GM12878 (cell line): Measurements from ENCODE around the gene TEKT5. TPM values are rescaled to one million over a fixed set of nuclear protein-coding genes. Genes with fewer than 3 reads are reported as not detected.

ENCODE experiments used
- ATAC-seq: fragments of 200-7000 bp; cut with Tn5 transposase; 3 replicates; pipeline ENCODE4 v1.9.1; 2020; ENCODE audit warnings: mild to moderate bottlenecking, moderate library complexity
- BruUV-seq: library from RNA; stranded (reverse); fragments of 400-500 nt; replicated peaks from 2 replicates; lab custom pipeline; 2021; lab: Mats Ljungman, UMichigan
- CTCF ChIA-PET: fragments of 300-600 bp; sonication (Branson Sonifier 250); formaldehyde crosslinking; extraction: SDS; loops from one replicate; lab custom pipeline; 2021; ENCODE audit warnings: inconsistent platforms; lab: Yijun Ruan, JAX
- POLR2A ChIA-PET: fragments of 350-600 bp; formaldehyde crosslinking; extraction: SDS; loops from one replicate; lab custom pipeline; 2021; ENCODE audit warnings: inconsistent platforms; lab: Charles Lee
- RAD21 ChIA-PET: fragments of 300-600 bp; sonication (Branson Sonifier 250); formaldehyde crosslinking; loops from one replicate; lab custom pipeline; 2023; ENCODE audit warnings: antibody characterized with exemption; ENCODE audit not compliant: unreplicated experiment; lab: Charles Lee
- SMC1A ChIA-PET: fragments of 300-600 bp; sonication (Branson Sonifier 250); formaldehyde crosslinking; loops from one replicate; lab custom pipeline; 2023; ENCODE audit not compliant: unreplicated experiment, uncharacterized antibody; lab: Charles Lee
- DNase-seq: peaks from one replicate; pipeline ENCODE4 v3.0.0-alpha.2; 2011; ENCODE audit warnings: low read depth, low spot score
- FAIRE-seq: peaks from 3 replicates; lab custom pipeline; 2011; peaks lifted over from hg19 to GRCh38; lab: Jason Lieb, UNC
- H2AFZ ChIP-seq: 2 replicates; pipeline ENCODE4 v1.6.0; 2011; ENCODE audit warnings: low read depth, low read length, control low read depth; ENCODE audit not compliant: control insufficient read depth
- H3K27ac ChIP-seq: 2 replicates; pipeline ENCODE4 v1.5.1; 2011; ENCODE audit warnings: control low read depth; ENCODE audit not compliant: control insufficient read depth, insufficient read depth
- H3K27me3 ChIP-seq, 2 experiments: replicated peaks in 1 of 2; 2 replicates each; pipeline versions ENCODE4 v1.6.0 to v1.6.1; 2011; ENCODE audit warnings: low read length in 1 of 2; ENCODE audit not compliant: control insufficient read depth in 2 of 2, insufficient read depth in 2 of 2
- H3K36me3 ChIP-seq, 2 experiments: 2 replicates each; pipeline ENCODE4 v1.5.1; 2011; ENCODE audit warnings: low read length in 1 of 2; ENCODE audit not compliant: control insufficient read depth in 2 of 2, insufficient read depth in 2 of 2
- H3K4me1 ChIP-seq: 2 replicates; pipeline ENCODE4 v1.6.1; 2011; ENCODE audit warnings: mild to moderate bottlenecking, low read length, moderate library complexity, mixed read lengths; ENCODE audit not compliant: control insufficient read depth, insufficient read depth
- H3K4me2 ChIP-seq: 2 replicates; pipeline ENCODE4 v1.6.0; 2011; ENCODE audit warnings: control low read depth; ENCODE audit not compliant: control insufficient read depth, insufficient read depth
- H3K4me3 ChIP-seq: fragments of 200-600 bp; sonication (generic); 2 replicates; pipeline ENCODE4 v1.5.1; 2016
- H3K79me2 ChIP-seq: 2 replicates; pipeline ENCODE4 v1.6.0; 2011; ENCODE audit warnings: low read length; ENCODE audit not compliant: control insufficient read depth, insufficient read depth
- H3K9ac ChIP-seq: 2 replicates; pipeline ENCODE4 v1.8.0; 2011; ENCODE audit warnings: low read length, control low read depth, mixed read lengths; ENCODE audit not compliant: control insufficient read depth, insufficient read depth
- H3K9me3 ChIP-seq: replicated peaks from 3 replicates; pipeline ENCODE4 v1.5.1; 2011; ENCODE audit warnings: mild to moderate bottlenecking, low read length; ENCODE audit not compliant: control insufficient read depth, insufficient read depth
- H4K20me1 ChIP-seq: 2 replicates; pipeline ENCODE4 v1.6.0; 2011; ENCODE audit not compliant: control insufficient read depth, insufficient read depth
- ATF3 ChIP-seq: IDR thresholded peaks from 2 replicates; pipeline ENCODE4 v1.6.1; 2011; ENCODE audit warnings: low read depth, mild to moderate bottlenecking, low read length, moderate library complexity, borderline replicate concordance; ENCODE audit errors: extremely low read depth
- BHLHE40 ChIP-seq, 2 experiments: fragments of 450-650 bp in 1 of 2; IDR thresholded peaks; 2 replicates each; pipeline ENCODE4 v1.6.1; 2011 to 2017; ENCODE audit warnings: low read depth in 2 of 2, borderline replicate concordance in 1 of 2, improper control_type of control experiment in 1 of 2, low read length in 1 of 2, mild to moderate bottlenecking in 1 of 2
- DPF2 ChIP-seq: fragments of 450-650 bp; IDR thresholded peaks from 2 replicates; pipeline ENCODE4 v1.6.1; 2017; ENCODE audit warnings: mild to moderate bottlenecking
- EGR1 ChIP-seq, 2 experiments: IDR thresholded peaks; 1 replicate in 1 of 2; 2 replicates in 1 of 2; pipeline ENCODE4 v1.6.1; 2011 to 2012; ENCODE audit warnings: low read depth in 2 of 2, low read length in 2 of 2, borderline replicate concordance in 1 of 2, mild to moderate bottlenecking in 1 of 2, moderate library complexity in 1 of 2
- EP300 ChIP-seq, 2 experiments: fragments of 150-350 bp in 1 of 2; IDR thresholded peaks; 2 replicates each; pipeline ENCODE4 v1.6.1; 2011 to 2012; ENCODE audit warnings: low read depth in 2 of 2, low read length in 2 of 2, borderline replicate concordance in 1 of 2, improper control_type of control experiment in 1 of 2, inconsistent platforms in 1 of 2; ENCODE audit not compliant: control insufficient read depth in 1 of 2
- ESRRA ChIP-seq: IDR thresholded peaks from 2 replicates; pipeline ENCODE4 v1.6.1; 2012; ENCODE audit warnings: mild to moderate bottlenecking, low read length, improper control_type of control experiment
- FOXM1 ChIP-seq: IDR thresholded peaks from 2 replicates; pipeline ENCODE4 v1.6.1; 2012; ENCODE audit warnings: low read depth, mild to moderate bottlenecking, inconsistent platforms, low read length, moderate library complexity
- IKZF1 ChIP-seq: fragments of 450-650 bp; conservative IDR thresholded peaks from 2 replicates; pipeline ENCODE4 v1.6.1; 2017; ENCODE audit warnings: antibody characterized with exemption, mild to moderate bottlenecking
- MAX ChIP-seq: IDR thresholded peaks from 2 replicates; pipeline ENCODE4 v1.6.1; 2012; ENCODE audit warnings: low read depth, low read length, improper control_type of control experiment
- POLR2AphosphoS5 ChIP-seq: IDR thresholded peaks from 2 replicates; pipeline ENCODE4 v1.6.1; 2011; ENCODE audit warnings: mild to moderate bottlenecking, low read length, inconsistent platforms
- RAD21 ChIP-seq: IDR thresholded peaks from 2 replicates; pipeline ENCODE4 v1.6.1; 2011; ENCODE audit warnings: mild to moderate bottlenecking, low read depth, low read length, moderate library complexity; ENCODE audit not compliant: insufficient read depth
- SMAD5 ChIP-seq: IDR thresholded peaks from 2 replicates; pipeline ENCODE4 v1.6.1; 2016; ENCODE audit warnings: antibody characterized with exemption, low read depth
- WGBS: methylation state at CpG from one replicate; pipeline ENCODE4 v1.1.6; 2016; ENCODE audit warnings: low lambda C conversion rate; ENCODE audit not compliant: insufficient replicate concordance, insufficient coverage; ENCODE audit errors: missing lambda C conversion rate; 5-methylcytosine and 5-hydroxymethylcytosine counted together
- in situ Hi-C: fragments of 300-500 bp; cut with MboI; formaldehyde crosslinking; loops from 9 replicates; pipeline ENCODE4 v1.14.3; 2018; ENCODE audit warnings: mixed read lengths
- intact Hi-C: fragments of 100-400 bp; cut with micrococcal nuclease; formaldehyde crosslinking; loops from one replicate; pipeline ENCODE4 v1.14.2; 2022; ENCODE audit not compliant: unreplicated experiment
- polyA plus RNA-seq, 11 experiments: library from polyadenylated mRNA; depleted of rRNA in 4 of 11; unstranded in 6 of 11; stranded (reverse) in 5 of 11; fragments of >200 nt; fragmentation: Nextera tagmentation in 4 of 11; fragmentation: Illumina TruSeq in 1 of 11; extraction: Ambion mirVana in 4 of 11; extraction: Trizol in 1 of 11; gene quantifications; 1 replicate in 1 of 11; 2 replicates in 10 of 11; pipeline versions ENCODE4 v1.2.1 to v1.2.3, GENCODE V29; 2011 to 2016; ENCODE audit warnings: inconsistent platforms in 2 of 11, missing spikeins in 2 of 11, low read depth in 1 of 11
- total RNA-seq, 4 experiments: library from RNA; depleted of rRNA in 3 of 4; stranded (reverse); fragments of >200 nt in 3 of 4; fragmentation: Illumina TruSeq in 1 of 4; extraction: Trizol in 1 of 4; gene quantifications; 2 replicates each; pipeline versions ENCODE4 v1.2.1 to v1.2.3, GENCODE V29; 2013 to 2021
- TF ChIP-seq, protein P1 (sequence below): fragments of 450-650 bp; IDR thresholded peaks from 2 replicates; pipeline ENCODE4 v1.6.1; 2017; ENCODE audit warnings: mild to moderate bottlenecking, moderate library complexity
- TF ChIP-seq, protein P2 (sequence below): IDR thresholded peaks from 2 replicates; pipeline ENCODE4 v1.6.1; 2011; ENCODE audit warnings: borderline replicate concordance, low read depth, mild to moderate bottlenecking, moderate library complexity, mixed read lengths, low read length; ENCODE audit not compliant: insufficient read depth; ENCODE audit errors: extremely low read length

TEKT5 gene
- total and polyA plus RNA-seq, 10 of the 15 experiments (the other 5 are each of a cell fraction or from before 2014, with no cell fraction given), result 0.19 to 2.2 (median 0.68) TPM; not detected in 1

DNA sequence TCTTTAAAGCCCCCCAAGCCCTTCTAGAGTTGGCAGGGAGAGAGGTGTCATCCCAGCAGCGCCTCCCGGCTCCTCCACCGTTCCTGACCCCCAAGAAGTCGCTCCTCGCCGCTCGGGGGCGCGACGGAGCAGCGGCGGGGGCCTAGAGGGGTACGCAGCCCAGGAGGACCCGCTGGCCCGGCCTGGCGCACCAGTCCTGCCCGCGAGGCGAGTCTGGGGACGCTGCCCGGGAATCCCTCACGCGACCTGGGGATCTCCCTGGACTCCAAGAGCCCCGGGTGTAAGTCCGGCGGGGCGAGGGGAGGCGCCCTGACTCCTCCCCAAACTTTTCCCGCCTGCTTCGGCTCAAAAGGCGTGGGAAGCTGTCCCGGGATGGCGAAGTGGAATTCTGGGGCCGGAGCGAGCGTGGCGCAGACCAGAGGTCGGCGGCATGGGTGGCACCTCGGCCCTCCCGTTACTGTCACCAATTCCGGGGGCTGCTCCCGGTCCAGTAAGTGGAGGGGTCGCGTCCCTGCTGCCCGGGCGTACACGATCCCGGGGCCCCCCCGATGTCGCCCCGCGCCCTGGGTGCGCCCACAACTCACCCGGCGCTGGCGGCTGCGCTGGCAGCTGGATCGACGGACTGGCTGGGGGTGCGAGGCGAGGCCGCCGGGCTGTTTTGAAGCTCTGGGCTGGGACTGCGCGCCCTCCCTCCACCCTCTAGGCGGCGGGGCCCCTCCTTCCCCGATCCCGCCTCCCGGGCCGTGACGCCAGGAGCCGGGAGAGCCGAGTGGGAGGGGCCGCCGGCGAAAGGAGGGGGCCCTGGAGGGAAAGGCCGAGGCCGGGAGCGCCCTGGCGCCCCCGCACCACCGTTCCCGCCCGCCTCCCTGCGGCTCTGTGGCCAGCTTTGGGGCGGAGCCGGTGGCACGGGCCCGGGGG is 114.5 kb downstream of the TEKT5 start, which contains the start of gene EMP2 (continued):
- peak in 1 of 2 experiments; percentile 56; a peak in 1 of 3 replicates for TF ChIP-seq EGR1 (IDR thresholded peaks at IDR 0.05; ENCODE audit: borderline replicate concordance in 1 of 2, low read depth in 2 of 2, low read length in 2 of 2)
- peak; percentile 50 for TF ChIP-seq IKZF1
- TF ChIP-seq DPF2, result 0 out of 2 replicates have a peak, but pooled peaks have one; percentile 27
- TF ChIP-seq BHLHE40 (IDR thresholded peaks at IDR 0.05; ENCODE audit: borderline replicate concordance in 1 of 2, low read depth in 2 of 2, low read length in 1 of 2), result peak; percentile 25 to 77; a peak in 2 of 4 replicates
- peak; percentile 13; the same call in 1 of the 2 replicates for TF ChIP-seq RAD21
- TF ChIP-seq, all 136 proteins: peak for 7

- 16% methylated on average over 6 of the region's 6 CpGs for WGBS
- no peak overlapping the region for H2AFZ ChIP-seq
- in situ Hi-C loops, result no loop called here
- no peaks in the 10 kb centered on the region for H3K36me3 ChIP-seq
- H3K4me1 ChIP-seq, result no peaks in the 10 kb centered on the region; the same call in 1 of the 2 replicates
- DNase-seq (no peak), ATAC-seq (no peak; the same call in 2 of the 3 replicates), FAIRE-seq (no peak)
- H3K27ac ChIP-seq, result no peak overlapping the region
- ChIA-PET SMC1A (no interaction called here), CTCF (interaction anchor here (0.9 to 1.2 kb wide), 2 partner anchors 11 to 13 kb away, joined by 3 read pairs; no protein-coding TSS in a partner anchor), POLR2A (interaction anchor here (0.6 kb wide), 1 partner anchor 10 kb away, joined by 3 read pairs; no protein-coding TSS in a partner anchor), RAD21 (interaction anchor here (1.1 kb wide), 1 partner anchor 64 kb away, joined by 3 read pairs; no protein-coding TSS in a partner anchor)
- H3K9me3 ChIP-seq, result no peaks in the 10 kb centered on the region
- H3K4me2 ChIP-seq, result peak overlapping the region; percentile 80
- H4K20me1 ChIP-seq, result no peaks in the 10 kb centered on the region
- TF ChIP-seq POLR2AphosphoS5 (no peak), SMAD5 (no peak), ATF3 (no peak), FOXM1 (no peak), ESRRA (no peak), EP300 (IDR thresholded peaks at IDR 0.05; ENCODE audit: borderline replicate concordance in 1 of 2, control insufficient read depth in 1 of 2, low read depth in 2 of 2, low read length in 2 of 2) (no peak), MAX (no peak)
- TF ChIP-seq, protein P1, sequence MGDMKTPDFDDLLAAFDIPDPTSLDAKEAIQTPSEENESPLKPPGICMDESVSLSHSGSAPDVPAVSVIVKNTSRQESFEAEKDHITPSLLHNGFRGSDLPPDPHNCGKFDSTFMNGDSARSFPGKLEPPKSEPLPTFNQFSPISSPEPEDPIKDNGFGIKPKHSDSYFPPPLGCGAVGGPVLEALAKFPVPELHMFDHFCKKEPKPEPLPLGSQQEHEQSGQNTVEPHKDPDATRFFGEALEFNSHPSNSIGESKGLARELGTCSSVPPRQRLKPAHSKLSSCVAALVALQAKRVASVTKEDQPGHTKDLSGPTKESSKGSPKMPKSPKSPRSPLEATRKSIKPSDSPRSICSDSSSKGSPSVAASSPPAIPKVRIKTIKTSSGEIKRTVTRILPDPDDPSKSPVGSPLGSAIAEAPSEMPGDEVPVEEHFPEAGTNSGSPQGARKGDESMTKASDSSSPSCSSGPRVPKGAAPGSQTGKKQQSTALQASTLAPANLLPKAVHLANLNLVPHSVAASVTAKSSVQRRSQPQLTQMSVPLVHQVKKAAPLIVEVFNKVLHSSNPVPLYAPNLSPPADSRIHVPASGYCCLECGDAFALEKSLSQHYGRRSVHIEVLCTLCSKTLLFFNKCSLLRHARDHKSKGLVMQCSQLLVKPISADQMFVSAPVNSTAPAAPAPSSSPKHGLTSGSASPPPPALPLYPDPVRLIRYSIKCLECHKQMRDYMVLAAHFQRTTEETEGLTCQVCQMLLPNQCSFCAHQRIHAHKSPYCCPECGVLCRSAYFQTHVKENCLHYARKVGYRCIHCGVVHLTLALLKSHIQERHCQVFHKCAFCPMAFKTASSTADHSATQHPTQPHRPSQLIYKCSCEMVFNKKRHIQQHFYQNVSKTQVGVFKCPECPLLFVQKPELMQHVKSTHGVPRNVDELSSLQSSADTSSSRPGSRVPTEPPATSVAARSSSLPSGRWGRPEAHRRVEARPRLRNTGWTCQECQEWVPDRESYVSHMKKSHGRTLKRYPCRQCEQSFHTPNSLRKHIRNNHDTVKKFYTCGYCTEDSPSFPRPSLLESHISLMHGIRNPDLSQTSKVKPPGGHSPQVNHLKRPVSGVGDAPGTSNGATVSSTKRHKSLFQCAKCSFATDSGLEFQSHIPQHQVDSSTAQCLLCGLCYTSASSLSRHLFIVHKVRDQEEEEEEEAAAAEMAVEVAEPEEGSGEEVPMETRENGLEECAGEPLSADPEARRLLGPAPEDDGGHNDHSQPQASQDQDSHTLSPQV, result no peak
- TF ChIP-seq, protein P2, sequence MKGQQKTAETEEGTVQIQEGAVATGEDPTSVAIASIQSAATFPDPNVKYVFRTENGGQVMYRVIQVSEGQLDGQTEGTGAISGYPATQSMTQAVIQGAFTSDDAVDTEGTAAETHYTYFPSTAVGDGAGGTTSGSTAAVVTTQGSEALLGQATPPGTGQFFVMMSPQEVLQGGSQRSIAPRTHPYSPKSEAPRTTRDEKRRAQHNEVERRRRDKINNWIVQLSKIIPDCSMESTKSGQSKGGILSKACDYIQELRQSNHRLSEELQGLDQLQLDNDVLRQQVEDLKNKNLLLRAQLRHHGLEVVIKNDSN, result no peak
- no peaks in the 10 kb centered on the region for H3K79me2 ChIP-seq
- H3K27me3 ChIP-seq, result peaks cover 10 to 22% of the 10 kb centered on the region in 2 experiments
- H3K9ac ChIP-seq, result no peak overlapping the region; the same call in 1 of the 2 replicates
- intact Hi-C loops, result no loop called here
- BruUV-seq, result no TSS peak
- H3K4me3 ChIP-seq, result no peak overlapping the region
These were observed 115.2 kb downstream of the TEKT5 start for GRCh38 chr16:10579575-10579964.
